DND-41 (cell line): ENCODE data around the gene SPATS2.

Experiments
- ATAC-seq: fragments of 200-7000 bp; cut with Tn5 transposase; 3 replicates; pipeline ENCODE4 v1.9.1; 2021; ENCODE audit warnings: low read depth; ENCODE audit not compliant: insufficient read depth
- DNase-seq: peaks from one replicate; pipeline ENCODE4 v3.0.0-alpha.2; 2020
- H2AFZ ChIP-seq: 2 replicates; pipeline ENCODE4 v1.6.0; 2012; ENCODE audit warnings: low read depth, low read length
- H3K27ac ChIP-seq: 2 replicates; pipeline ENCODE4 v1.5.1; 2012; ENCODE audit warnings: low read length, inconsistent platforms
- H3K27me3 ChIP-seq: fragments of 200-600 bp; sonication (generic); 2 replicates; pipeline ENCODE4 v1.6.0; 2012; ENCODE audit warnings: low read length, mild to moderate bottlenecking, inconsistent platforms; ENCODE audit not compliant: insufficient read depth, poor library complexity
- H3K36me3 ChIP-seq: 2 replicates; pipeline ENCODE4 v1.5.1; 2012; ENCODE audit warnings: low read length, inconsistent platforms; ENCODE audit not compliant: insufficient read depth
- H3K4me1 ChIP-seq: 2 replicates; pipeline ENCODE4 v1.5.1; 2012; ENCODE audit warnings: mild to moderate bottlenecking, low read length; ENCODE audit not compliant: insufficient read depth
- H3K4me2 ChIP-seq: 2 replicates; pipeline ENCODE4 v1.6.0; 2012; ENCODE audit warnings: mild to moderate bottlenecking, moderate library complexity, low read length, inconsistent platforms; ENCODE audit not compliant: insufficient read depth
- H3K4me3 ChIP-seq, 2 experiments: fragments of 200-600 bp in 1 of 2; shearing (Covaris generic) in 1 of 2; 2 replicates each; pipeline ENCODE4 v1.5.1; 2012 to 2016; ENCODE audit warnings: inconsistent platforms in 2 of 2, low read length in 2 of 2, mild to moderate bottlenecking in 2 of 2, low read depth in 1 of 2, moderate library complexity in 1 of 2
- H3K79me2 ChIP-seq: 2 replicates; pipeline ENCODE4 v1.6.0; 2012; ENCODE audit warnings: low read length, inconsistent platforms; ENCODE audit not compliant: insufficient read depth
- H3K9ac ChIP-seq: 2 replicates; pipeline ENCODE4 v1.6.0; 2012; ENCODE audit warnings: low read depth, mild to moderate bottlenecking, inconsistent platforms, low read length, moderate library complexity
- H3K9me3 ChIP-seq: 2 replicates; pipeline ENCODE4 v1.5.1; 2012; ENCODE audit warnings: low read length, moderate library complexity, mild to moderate bottlenecking, inconsistent platforms; ENCODE audit not compliant: insufficient read depth, severe bottlenecking
- H4K20me1 ChIP-seq: 2 replicates; pipeline ENCODE4 v1.6.0; 2012; ENCODE audit warnings: low read length; ENCODE audit not compliant: insufficient read depth
- EZH2 ChIP-seq: IDR thresholded peaks from 3 replicates; pipeline ENCODE4 v1.6.1; 2012; ENCODE audit warnings: borderline replicate concordance, low read depth, mild to moderate bottlenecking, moderate library complexity, low read length, inconsistent platforms; ENCODE audit not compliant: severe bottlenecking
- TF ChIP-seq, protein P1 (sequence below): IDR thresholded peaks from 2 replicates; pipeline ENCODE4 v1.5.1; 2012; ENCODE audit warnings: borderline replicate concordance, low read length, moderate library complexity, mild to moderate bottlenecking; ENCODE audit not compliant: poor library complexity, severe bottlenecking; ENCODE audit errors: extremely low read depth

Gene SPATS2

DNA sequence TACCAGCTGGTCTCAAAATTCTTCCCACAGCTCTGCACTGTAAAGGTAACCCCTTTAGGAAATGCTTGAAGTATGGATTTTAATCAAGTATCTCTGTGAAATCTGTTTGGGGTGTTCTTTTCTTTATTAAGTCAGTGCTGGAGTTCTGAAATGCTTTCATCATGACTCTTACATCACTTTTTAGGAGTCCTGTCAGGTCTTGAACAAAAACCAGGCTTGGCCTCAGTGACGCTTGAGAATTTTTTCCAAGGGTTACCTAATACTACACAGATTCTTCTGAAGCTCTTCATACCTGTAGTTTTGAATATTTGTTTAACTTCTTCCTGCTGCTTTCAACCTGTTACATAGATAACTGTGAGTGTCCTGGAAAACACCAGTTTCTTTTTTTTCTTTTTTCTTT, 124.6 kb downstream of the SPATS2 start:
- Histone ChIP-seq H3K9me3 (no peaks in the 10 kb centered on the region), H3K4me3 (no peak overlapping the region), H3K79me2 (no peaks in the 10 kb centered on the region), H4K20me1 (no peaks in the 10 kb centered on the region), H3K27me3 (no peaks in the 10 kb centered on the region), H3K36me3 (peaks cover 33% of the 10 kb centered on the region), H2AFZ (no peak overlapping the region), H3K4me2 (no peak overlapping the region), H3K27ac (no peak overlapping the region), H3K4me1 (no peaks in the 10 kb centered on the region), H3K9ac (no peak overlapping the region)
- ATAC-seq, result no peak
- TF ChIP-seq, protein P1, sequence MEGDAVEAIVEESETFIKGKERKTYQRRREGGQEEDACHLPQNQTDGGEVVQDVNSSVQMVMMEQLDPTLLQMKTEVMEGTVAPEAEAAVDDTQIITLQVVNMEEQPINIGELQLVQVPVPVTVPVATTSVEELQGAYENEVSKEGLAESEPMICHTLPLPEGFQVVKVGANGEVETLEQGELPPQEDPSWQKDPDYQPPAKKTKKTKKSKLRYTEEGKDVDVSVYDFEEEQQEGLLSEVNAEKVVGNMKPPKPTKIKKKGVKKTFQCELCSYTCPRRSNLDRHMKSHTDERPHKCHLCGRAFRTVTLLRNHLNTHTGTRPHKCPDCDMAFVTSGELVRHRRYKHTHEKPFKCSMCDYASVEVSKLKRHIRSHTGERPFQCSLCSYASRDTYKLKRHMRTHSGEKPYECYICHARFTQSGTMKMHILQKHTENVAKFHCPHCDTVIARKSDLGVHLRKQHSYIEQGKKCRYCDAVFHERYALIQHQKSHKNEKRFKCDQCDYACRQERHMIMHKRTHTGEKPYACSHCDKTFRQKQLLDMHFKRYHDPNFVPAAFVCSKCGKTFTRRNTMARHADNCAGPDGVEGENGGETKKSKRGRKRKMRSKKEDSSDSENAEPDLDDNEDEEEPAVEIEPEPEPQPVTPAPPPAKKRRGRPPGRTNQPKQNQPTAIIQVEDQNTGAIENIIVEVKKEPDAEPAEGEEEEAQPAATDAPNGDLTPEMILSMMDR, result no peak
- TF ChIP-seq EZH2, result no peak
- no peak for DNase-seq

DNA sequence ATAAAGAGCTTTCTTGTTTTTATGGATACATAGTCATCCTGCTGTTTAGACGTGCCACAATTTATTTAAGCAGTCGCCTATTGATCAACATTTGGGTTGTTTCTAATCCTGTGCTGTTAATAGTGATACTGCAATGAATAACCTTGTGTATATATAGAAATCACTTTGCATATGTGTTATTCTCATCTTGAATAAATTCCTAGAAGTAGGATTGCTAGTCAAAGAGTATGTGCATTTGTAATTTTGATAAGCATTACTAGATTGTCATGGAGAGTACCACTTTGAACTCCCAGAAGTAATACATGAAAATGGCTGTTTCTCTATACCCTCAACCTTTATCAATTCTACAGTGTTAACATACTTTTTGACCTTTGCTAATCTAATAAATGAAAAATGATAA, 126.6 kb downstream of the SPATS2 start:
- no peak overlapping the region for H3K4me2 ChIP-seq

DNA sequence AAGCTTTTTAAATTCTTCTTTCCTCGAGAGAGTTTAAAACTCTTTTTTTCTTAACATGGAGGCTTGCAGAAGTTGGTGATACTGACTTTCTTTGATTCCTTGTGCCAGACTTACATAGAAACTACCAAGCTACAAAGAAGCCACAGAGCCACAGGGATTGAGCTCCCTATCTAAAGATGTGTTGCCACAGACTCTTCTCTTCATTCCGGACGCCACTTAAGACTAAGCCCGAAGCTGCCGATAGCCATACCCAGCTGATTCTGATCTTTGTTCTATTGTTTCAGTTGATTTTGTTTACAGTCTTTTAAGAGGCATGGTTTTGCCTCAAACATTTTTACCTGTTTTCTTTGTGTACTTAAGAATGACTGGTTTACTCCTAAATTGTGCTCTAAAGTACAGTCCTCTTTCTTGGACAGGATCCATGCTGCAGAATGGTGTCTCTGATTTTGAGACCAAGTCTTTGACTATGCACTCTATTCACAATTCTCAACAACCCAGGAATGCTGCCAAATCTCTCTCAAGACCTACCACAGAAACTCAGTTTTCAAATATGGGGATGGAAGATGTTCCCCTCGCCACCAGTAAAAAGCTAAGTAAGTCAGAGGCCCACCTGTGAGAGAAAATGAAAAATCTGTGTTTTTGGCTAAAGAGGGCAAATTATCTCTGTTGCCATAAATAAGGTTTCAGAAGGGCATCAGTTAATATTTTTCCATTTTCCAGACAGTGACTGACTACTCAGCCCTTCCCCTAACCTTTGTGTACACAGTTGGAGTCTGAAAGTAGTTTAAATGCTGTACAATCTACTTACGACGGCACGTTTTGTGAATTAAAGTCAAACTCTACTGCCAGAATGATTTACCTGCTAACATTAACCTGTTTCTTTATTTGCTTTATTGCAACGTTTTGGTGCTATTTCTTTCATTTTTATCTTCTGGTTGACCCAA, 129.4 kb downstream of the SPATS2 start:
- no peak overlapping the region for H3K4me2 ChIP-seq
- H3K27ac ChIP-seq, result no peak overlapping the region
- ATAC-seq (no peak), DNase-seq (no peak)
- no peak overlapping the region for H3K4me3 ChIP-seq
- no peaks in the 10 kb centered on the region for H3K27me3 ChIP-seq
- no peak overlapping the region for H3K9ac ChIP-seq
- no peaks in the 10 kb centered on the region for H3K4me1 ChIP-seq
- TF ChIP-seq, protein P1, result no peak
- no peak for TF ChIP-seq EZH2
- no peak overlapping the region for H2AFZ ChIP-seq
- H3K36me3 ChIP-seq, result peaks cover 30% of the 10 kb centered on the region
- H4K20me1 ChIP-seq, result no peaks in the 10 kb centered on the region
- H3K79me2 ChIP-seq, result no peaks in the 10 kb centered on the region
- H3K9me3 ChIP-seq, result no peaks in the 10 kb centered on the region

More for the DNA sequence above, 126.6 kb downstream of the SPATS2 start:
- ATAC-seq, result no peak
- no peaks in the 10 kb centered on the region for H3K27me3 ChIP-seq
- peaks cover 31% of the 10 kb centered on the region for H3K36me3 ChIP-seq
- no peak for TF ChIP-seq EZH2
- TF ChIP-seq, protein P1, result no peak
- no peaks in the 10 kb centered on the region for H3K9me3 ChIP-seq
- H2AFZ ChIP-seq, result no peak overlapping the region
- H3K79me2 ChIP-seq, result no peaks in the 10 kb centered on the region
- no peak for DNase-seq
- H4K20me1 ChIP-seq, result no peaks in the 10 kb centered on the region
- no peak overlapping the region for H3K9ac ChIP-seq
- H3K4me1 ChIP-seq, result no peaks in the 10 kb centered on the region
- no peak overlapping the region for H3K4me3 ChIP-seq
- H3K27ac ChIP-seq, result no peak overlapping the region
